Measurements from ENCODE around the gene IFT88.

Gene IFT88

GRCh38 chr13:20607015-20607414, 40.1 kb downstream of the IFT88 start:
- H3K4me3 ChIP-seq (ENCODE audit: low read depth, low read length) = no peak overlapping the region
- no peak for DNase-seq (ENCODE audit: low read depth)
- no peak for TF ChIP-seq CTCF (IDR thresholded peaks at IDR 0.05; ENCODE audit: low read depth, low read length, missing control alignments)

- DNase-seq (ENCODE audit: low read depth) = no peak
- no peak for TF ChIP-seq CTCF (IDR thresholded peaks at IDR 0.05; ENCODE audit: low read depth, low read length, missing control alignments)
- H3K4me3 ChIP-seq (ENCODE audit: low read depth, low read length) = no peak overlapping the region
These were observed 41.6 kb downstream of the IFT88 start for GRCh38 chr13:20608438-20609020.

GRCh38 chr13:20609145-20609544, 42.2 kb downstream of the IFT88 start:
- no peak for TF ChIP-seq CTCF (IDR thresholded peaks at IDR 0.05; ENCODE audit: low read depth, low read length, missing control alignments)
- DNase-seq (ENCODE audit: low read depth) = no peak
- H3K4me3 ChIP-seq (ENCODE audit: low read depth, low read length) = no peak overlapping the region

- no peak overlapping the region for H3K4me3 ChIP-seq (ENCODE audit: low read depth, low read length)
- no peak for TF ChIP-seq CTCF (IDR thresholded peaks at IDR 0.05; ENCODE audit: low read depth, low read length, missing control alignments)
- no peak for DNase-seq (ENCODE audit: low read depth)
These were observed 43.0 kb downstream of the IFT88 start for GRCh38 chr13:20610006-20610405.

GRCh38 chr13:20616059-20616797, 49.3 kb downstream of the IFT88 start:
- TF ChIP-seq CTCF (IDR thresholded peaks at IDR 0.05; ENCODE audit: low read depth, low read length, missing control alignments) = no peak
- H3K4me3 ChIP-seq (ENCODE audit: low read depth, low read length) = no peak overlapping the region
- DNase-seq (ENCODE audit: low read depth) = no peak

- no peak for DNase-seq (ENCODE audit: low read depth)
- no peak for TF ChIP-seq CTCF (IDR thresholded peaks at IDR 0.05; ENCODE audit: low read depth, low read length, missing control alignments)
- H3K4me3 ChIP-seq (ENCODE audit: low read depth, low read length) = no peak overlapping the region
These were observed 56.0 kb downstream of the IFT88 start for GRCh38 chr13:20623000-20623399.

GRCh38 chr13:20624213-20624612, 57.3 kb downstream of the IFT88 start:
- TF ChIP-seq CTCF (IDR thresholded peaks at IDR 0.05; ENCODE audit: low read depth, low read length, missing control alignments) = no peak
- no peak for DNase-seq (ENCODE audit: low read depth)
- H3K4me3 ChIP-seq (ENCODE audit: low read depth, low read length) = no peak overlapping the region
